ENCODE measurements around the gene SURF4. TPM values are rescaled to one million over a fixed set of nuclear protein-coding genes. Genes with fewer than 3 reads are reported as not detected.

The SURF4 gene
- total and polyA plus RNA-seq, 4 donors = 142 to 386 (median 217) TPM

- H3K4me3 ChIP-seq (ENCODE audit: low read depth in 1 of 3, low read length in 3 of 3) = no peak overlapping the region
- H3K4me1 ChIP-seq (ENCODE audit: control insufficient read depth in 4 of 4, insufficient read depth in 4 of 4, low read length in 3 of 4) = no peaks in the 10 kb centered on the region
- H3K36me3 ChIP-seq (ENCODE audit: control insufficient read depth in 4 of 4, insufficient read depth in 3 of 4, low read depth in 1 of 4, low read length in 3 of 4) = no peaks in the 10 kb centered on the region
- no peak overlapping the region for H3K27ac ChIP-seq (ENCODE audit: low read depth in 1 of 2, low read length in 2 of 2)
- TF ChIP-seq RAD21 (IDR thresholded peaks at IDR 0.05) = no peak
- no peak for TF ChIP-seq REST (IDR thresholded peaks at IDR 0.05)
- TF ChIP-seq JUND (IDR thresholded peaks at IDR 0.05) = no peak
- TF ChIP-seq NR2F2 (IDR thresholded peaks at IDR 0.05) = no peak
- no peak for TF ChIP-seq YY1 (IDR thresholded peaks at IDR 0.05)
- no peak for TF ChIP-seq FOXA1 (IDR thresholded peaks at IDR 0.05)
- no peak for TF ChIP-seq HNF4A (conservative IDR thresholded peaks at IDR 0.05)
- TF ChIP-seq EGR1 (IDR thresholded peaks at IDR 0.05; ENCODE audit: low read depth in 2 of 2) = no peak
- TF ChIP-seq RXRA (IDR thresholded peaks at IDR 0.05) = no peak
- TF ChIP-seq HNF4G (IDR thresholded peaks at IDR 0.05) = no peak
- no peak for TF ChIP-seq GABPA (IDR thresholded peaks at IDR 0.05 in 1 of 2, conservative IDR thresholded peaks at IDR 0.05 in 1 of 2)
- TF ChIP-seq ZBTB33 (IDR thresholded peaks at IDR 0.05) = no peak
- no peak for TF ChIP-seq TAF1 (conservative IDR thresholded peaks at IDR 0.05)
- TF ChIP-seq SP1 (IDR thresholded peaks at IDR 0.05) = no peak
- TF ChIP-seq FOXA2 (IDR thresholded peaks at IDR 0.05) = no peak
- TF ChIP-seq ATF3 (IDR thresholded peaks at IDR 0.05) = no peak
- 94% methylated on average over 14 of the region's 14 CpGs for WGBS
- no peak for DNase-seq (ENCODE audit: low spot score)
- H3K9ac ChIP-seq (ENCODE audit: low read depth in 1 of 2, low read length in 2 of 2) = no peak overlapping the region
- no peaks in the 10 kb centered on the region for H3K9me3 ChIP-seq (ENCODE audit: control insufficient read depth in 4 of 4, low read length in 3 of 4)
- H3K27me3 ChIP-seq (ENCODE audit: control insufficient read depth in 4 of 4, insufficient read depth in 4 of 4, low read length in 3 of 4) = no peaks in the 10 kb centered on the region
Measured at GRCh38 chr9:133385452-133385851, 9.6 kb upstream of the SURF4 start.

GRCh38 chr9:133384736-133385321 is 9.0 kb upstream of the SURF4 start:
- 88% methylated on average over 17 of the region's 17 CpGs for WGBS
- H3K27me3 ChIP-seq (ENCODE audit: control insufficient read depth in 4 of 4, insufficient read depth in 4 of 4, low read length in 3 of 4) = no peaks in the 10 kb centered on the region
- H3K9me3 ChIP-seq (ENCODE audit: control insufficient read depth in 4 of 4, low read length in 3 of 4) = no peaks in the 10 kb centered on the region
- no peak overlapping the region for H3K9ac ChIP-seq (ENCODE audit: low read depth in 1 of 2, low read length in 2 of 2)
- H3K4me3 ChIP-seq (ENCODE audit: low read depth in 1 of 3, low read length in 3 of 3) = no peak overlapping the region
- no peaks in the 10 kb centered on the region for H3K36me3 ChIP-seq (ENCODE audit: control insufficient read depth in 4 of 4, insufficient read depth in 3 of 4, low read depth in 1 of 4, low read length in 3 of 4)
- H3K27ac ChIP-seq (ENCODE audit: low read depth in 1 of 2, low read length in 2 of 2) = no peak overlapping the region
- H3K4me1 ChIP-seq (ENCODE audit: control insufficient read depth in 4 of 4, insufficient read depth in 4 of 4, low read length in 3 of 4) = no peaks in the 10 kb centered on the region
- DNase-seq (ENCODE audit: low spot score) = no peak
- TF ChIP-seq NR2F2 (IDR thresholded peaks at IDR 0.05) (no peak), REST (IDR thresholded peaks at IDR 0.05) (no peak), FOXA1 (IDR thresholded peaks at IDR 0.05) (no peak), JUND (IDR thresholded peaks at IDR 0.05) (no peak), HNF4A (conservative IDR thresholded peaks at IDR 0.05) (no peak), CTCF (IDR thresholded peaks at IDR 0.05; ENCODE audit: low read depth, low read length, missing input control) (no peak), RAD21 (IDR thresholded peaks at IDR 0.05) (no peak), GABPA (IDR thresholded peaks at IDR 0.05 in 1 of 2, conservative IDR thresholded peaks at IDR 0.05 in 1 of 2) (no peak), YY1 (IDR thresholded peaks at IDR 0.05) (no peak), EGR1 (IDR thresholded peaks at IDR 0.05; ENCODE audit: low read depth in 2 of 2) (no peak), HNF4G (IDR thresholded peaks at IDR 0.05) (no peak), MAX (IDR thresholded peaks at IDR 0.05) (no peak), SP1 (IDR thresholded peaks at IDR 0.05) (no peak), ATF3 (IDR thresholded peaks at IDR 0.05) (no peak), TAF1 (conservative IDR thresholded peaks at IDR 0.05) (no peak), RXRA (IDR thresholded peaks at IDR 0.05) (no peak), FOXA2 (IDR thresholded peaks at IDR 0.05) (no peak)
